K562 (cell line): Measurements from ENCODE around the gene GNPTAB. TPM values are rescaled to one million over a fixed set of nuclear protein-coding genes. Genes with fewer than 3 reads are reported as not detected.
A peak's percentile ranks its signal among the peaks of the same experiment; 100 is the strongest.

ENCODE experiments used
- CXXC5 ChIP-seq: fragments of 250-450 bp; sonication (Bioruptor Pico); IDR thresholded peaks from 2 replicates; pipeline ENCODE4 v1.8.0; 2022; ENCODE audit warnings: inconsistent platforms, mild to moderate bottlenecking, moderate library complexity
- ERF ChIP-seq: fragments of 450-650 bp; formaldehyde crosslinking; IDR thresholded peaks from 2 replicates; pipeline ENCODE4 v1.4.0; 2020; ENCODE audit warnings: mild to moderate bottlenecking, mixed read lengths
- HDAC3 ChIP-seq: fragments of 450-650 bp; IDR thresholded peaks from 2 replicates; pipeline ENCODE4 v1.6.1; 2018; ENCODE audit warnings: borderline replicate concordance, mild to moderate bottlenecking, moderate library complexity; ENCODE audit not compliant: partially characterized antibody
- NONO ChIP-seq, 2 experiments: fragments of 200-400 bp in 1 of 2; fragments of 450-650 bp in 1 of 2; formaldehyde crosslinking in 1 of 2; IDR thresholded peaks; 2 replicates each; pipeline ENCODE4 v1.6.1; 2017; ENCODE audit warnings: low read depth in 2 of 2, mild to moderate bottlenecking in 2 of 2, moderate library complexity in 2 of 2, low read length in 1 of 2
- PPARD ChIP-seq: fragments of 250-450 bp; sonication (Bioruptor Pico); IDR thresholded peaks from 2 replicates; pipeline ENCODE4 v1.8.0; 2022; ENCODE audit warnings: inconsistent platforms, mild to moderate bottlenecking, moderate library complexity
- ZNF644 ChIP-seq: fragments of 200-800 bp; sonication (Bioruptor generic); IDR thresholded peaks from 2 replicates; pipeline ENCODE4 v1.6.1; 2016; ENCODE audit warnings: low read depth, missing genetic modification characterization, missing compliant biosample characterization
- polyA plus RNA-seq, 8 experiments: library from polyadenylated mRNA; depleted of rRNA in 4 of 8; stranded (reverse) in 5 of 8; unstranded in 3 of 8; fragments of >200 nt; fragmentation: Nextera tagmentation in 2 of 8; fragmentation: Illumina TruSeq in 1 of 8; extraction: Ambion mirVana in 2 of 8; extraction: Trizol in 1 of 8; gene quantifications; 2 replicates each; pipeline versions ENCODE4 v1.2.1 to v1.2.3, GENCODE V29; 2011 to 2014; ENCODE audit warnings: inconsistent platforms in 1 of 8, missing spikeins in 1 of 8
- total RNA-seq, 7 experiments: library from RNA; depleted of rRNA in 6 of 7; stranded (reverse); fragments of >200 nt in 6 of 7; fragmentation: Illumina TruSeq in 2 of 7; extraction: Trizol in 2 of 7; gene quantifications; 2 replicates each; pipeline versions ENCODE4 v1.2.1 to v1.2.3, GENCODE V29; 2011 to 2021; ENCODE audit warnings: low replicate concordance in 1 of 7
- TF ChIP-seq, protein P1 (sequence below): fragments of 250-450 bp; sonication (Bioruptor Pico); IDR thresholded peaks from 2 replicates; pipeline ENCODE4 v1.5.0; 2021; ENCODE audit warnings: mild to moderate bottlenecking, borderline replicate concordance
- TF ChIP-seq, protein P2 (sequence below), 2 experiments: fragments of 450-650 bp; IDR thresholded peaks; 2 replicates each; pipeline ENCODE4 v1.6.1; 2018; ENCODE audit warnings: mild to moderate bottlenecking in 2 of 2, low read depth in 1 of 2; ENCODE audit not compliant: partially characterized antibody in 2 of 2

GNPTAB gene
- total and polyA plus RNA-seq, 9 of the 15 experiments (the other 6 are each of a cell fraction or from before 2014, with no cell fraction given), result 5.9 to 23.2 (median 19.3) TPM

DNA sequence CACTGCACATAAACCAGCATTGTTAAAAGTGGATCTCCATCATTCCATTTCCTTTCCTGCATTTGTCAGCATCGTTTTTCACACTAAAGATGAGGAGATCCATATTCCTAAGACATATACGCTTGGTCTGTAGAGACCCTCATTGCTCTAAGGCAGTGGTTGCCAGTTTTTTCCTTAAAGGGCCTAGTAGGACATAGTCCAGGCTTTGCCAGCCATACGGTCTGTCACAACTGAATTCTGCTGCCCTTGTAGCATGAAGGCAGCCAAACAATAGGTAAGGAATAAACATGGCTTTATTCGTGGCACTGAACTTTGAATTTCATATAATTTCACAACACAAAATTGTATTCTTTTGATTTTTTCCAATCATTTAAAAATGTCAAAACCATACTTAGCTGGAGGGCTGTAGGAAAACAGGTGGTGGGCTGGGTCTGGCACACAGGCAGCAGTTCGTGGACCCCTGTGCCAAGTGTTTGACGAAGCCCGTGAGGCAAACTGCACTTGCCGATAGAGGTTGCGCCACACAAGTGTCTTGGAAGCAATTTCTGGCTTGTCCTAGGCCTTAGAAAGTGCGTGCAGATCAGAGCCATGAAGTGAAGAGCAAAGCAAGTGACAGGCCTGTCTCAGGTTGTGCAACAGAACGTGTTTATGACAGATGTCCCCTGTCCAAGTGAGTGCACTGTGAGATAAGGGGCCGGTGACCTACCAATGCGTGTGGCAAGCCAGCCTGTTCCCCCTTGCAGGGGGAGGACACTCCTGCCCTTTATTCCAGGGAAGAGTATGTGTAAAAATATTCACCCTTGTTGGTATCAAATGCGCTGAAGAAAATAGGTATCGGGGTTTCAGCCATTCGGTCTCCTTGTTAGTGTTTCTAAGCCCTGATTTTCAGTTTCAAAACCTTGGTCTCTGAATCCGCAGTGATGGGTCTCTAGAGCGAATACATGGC, 134.2 kb downstream of the GNPTAB start (continued):
- TF ChIP-seq HDAC3, result peak; percentile 54
- TF ChIP-seq ERF (CRISPR knock-in tag), result 0 out of 2 replicates have a peak, but pooled peaks have one; percentile 40
- TF ChIP-seq PPARD, result no peak
- 0 out of 2 replicates have a peak, but pooled peaks have one; percentile 43 for TF ChIP-seq ZNF644 (tag)
- peak; percentile 87 for TF ChIP-seq CXXC5
- TF ChIP-seq, protein P1, sequence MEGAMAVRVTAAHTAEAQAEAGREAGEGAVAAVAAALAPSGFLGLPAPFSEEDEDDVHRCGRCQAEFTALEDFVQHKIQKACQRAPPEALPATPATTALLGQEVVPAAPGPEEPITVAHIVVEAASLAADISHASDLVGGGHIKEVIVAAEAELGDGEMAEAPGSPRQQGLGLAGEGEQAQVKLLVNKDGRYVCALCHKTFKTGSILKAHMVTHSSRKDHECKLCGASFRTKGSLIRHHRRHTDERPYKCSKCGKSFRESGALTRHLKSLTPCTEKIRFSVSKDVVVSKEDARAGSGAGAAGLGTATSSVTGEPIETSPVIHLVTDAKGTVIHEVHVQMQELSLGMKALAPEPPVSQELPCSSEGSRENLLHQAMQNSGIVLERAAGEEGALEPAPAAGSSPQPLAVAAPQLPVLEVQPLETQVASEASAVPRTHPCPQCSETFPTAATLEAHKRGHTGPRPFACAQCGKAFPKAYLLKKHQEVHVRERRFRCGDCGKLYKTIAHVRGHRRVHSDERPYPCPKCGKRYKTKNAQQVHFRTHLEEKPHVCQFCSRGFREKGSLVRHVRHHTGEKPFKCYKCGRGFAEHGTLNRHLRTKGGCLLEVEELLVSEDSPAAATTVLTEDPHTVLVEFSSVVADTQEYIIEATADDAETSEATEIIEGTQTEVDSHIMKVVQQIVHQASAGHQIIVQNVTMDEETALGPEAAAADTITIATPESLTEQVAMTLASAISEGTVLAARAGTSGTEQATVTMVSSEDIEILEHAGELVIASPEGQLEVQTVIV, result no peak
- TF ChIP-seq, protein P2, sequence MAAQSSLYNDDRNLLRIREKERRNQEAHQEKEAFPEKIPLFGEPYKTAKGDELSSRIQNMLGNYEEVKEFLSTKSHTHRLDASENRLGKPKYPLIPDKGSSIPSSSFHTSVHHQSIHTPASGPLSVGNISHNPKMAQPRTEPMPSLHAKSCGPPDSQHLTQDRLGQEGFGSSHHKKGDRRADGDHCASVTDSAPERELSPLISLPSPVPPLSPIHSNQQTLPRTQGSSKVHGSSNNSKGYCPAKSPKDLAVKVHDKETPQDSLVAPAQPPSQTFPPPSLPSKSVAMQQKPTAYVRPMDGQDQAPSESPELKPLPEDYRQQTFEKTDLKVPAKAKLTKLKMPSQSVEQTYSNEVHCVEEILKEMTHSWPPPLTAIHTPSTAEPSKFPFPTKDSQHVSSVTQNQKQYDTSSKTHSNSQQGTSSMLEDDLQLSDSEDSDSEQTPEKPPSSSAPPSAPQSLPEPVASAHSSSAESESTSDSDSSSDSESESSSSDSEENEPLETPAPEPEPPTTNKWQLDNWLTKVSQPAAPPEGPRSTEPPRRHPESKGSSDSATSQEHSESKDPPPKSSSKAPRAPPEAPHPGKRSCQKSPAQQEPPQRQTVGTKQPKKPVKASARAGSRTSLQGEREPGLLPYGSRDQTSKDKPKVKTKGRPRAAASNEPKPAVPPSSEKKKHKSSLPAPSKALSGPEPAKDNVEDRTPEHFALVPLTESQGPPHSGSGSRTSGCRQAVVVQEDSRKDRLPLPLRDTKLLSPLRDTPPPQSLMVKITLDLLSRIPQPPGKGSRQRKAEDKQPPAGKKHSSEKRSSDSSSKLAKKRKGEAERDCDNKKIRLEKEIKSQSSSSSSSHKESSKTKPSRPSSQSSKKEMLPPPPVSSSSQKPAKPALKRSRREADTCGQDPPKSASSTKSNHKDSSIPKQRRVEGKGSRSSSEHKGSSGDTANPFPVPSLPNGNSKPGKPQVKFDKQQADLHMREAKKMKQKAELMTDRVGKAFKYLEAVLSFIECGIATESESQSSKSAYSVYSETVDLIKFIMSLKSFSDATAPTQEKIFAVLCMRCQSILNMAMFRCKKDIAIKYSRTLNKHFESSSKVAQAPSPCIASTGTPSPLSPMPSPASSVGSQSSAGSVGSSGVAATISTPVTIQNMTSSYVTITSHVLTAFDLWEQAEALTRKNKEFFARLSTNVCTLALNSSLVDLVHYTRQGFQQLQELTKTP (IDR thresholded peaks at IDR 0.05; ENCODE audit: low read depth in 1 of 2, partially characterized antibody in 2 of 2), result peak in 1 of 2 experiments; percentile 52
- TF ChIP-seq NONO (IDR thresholded peaks at IDR 0.05; ENCODE audit: low read depth in 2 of 2, low read length in 1 of 2), result peak in 1 of 2 experiments; percentile 82; a peak in 1 of 4 replicates
